ENCODE results near the gene AKAP13.
"Not testable (repeated sequence)": the region's sequence is repeated elsewhere in the genome, so short reads cannot be mapped to it uniquely, and the experiment has no call there.

Gene AKAP13

GRCh38 chr15:85785887-85786780, 405.7 kb downstream of the AKAP13 start:
- Histone ChIP-seq H3K36me3 (ENCODE audit: control insufficient read depth, insufficient read depth, low read length) (no peaks in the 10 kb centered on the region), H3K9ac (ENCODE audit: low read length) (no peak overlapping the region), H3K4me1 (ENCODE audit: control insufficient read depth, insufficient read depth, low read length) (peaks cover 9% of the 10 kb centered on the region), H3K27me3 (ENCODE audit: control insufficient read depth, insufficient read depth, low read length) (no peaks in the 10 kb centered on the region), H3K4me3 (ENCODE audit: low read length) (no peak overlapping the region), H3K27ac (ENCODE audit: low read depth, low read length) (no peak overlapping the region)

- no peak overlapping the region for H3K9ac ChIP-seq (ENCODE audit: low read length)
- H3K36me3 ChIP-seq (ENCODE audit: control insufficient read depth, insufficient read depth, low read length) = no peaks in the 10 kb centered on the region
- H3K27ac ChIP-seq (ENCODE audit: low read depth, low read length) = no peak overlapping the region
- H3K27me3 ChIP-seq (ENCODE audit: control insufficient read depth, insufficient read depth, low read length) = no peaks in the 10 kb centered on the region
- H3K4me3 ChIP-seq (ENCODE audit: low read length) = no peak overlapping the region
- H3K4me1 ChIP-seq (ENCODE audit: control insufficient read depth, insufficient read depth, low read length) = peaks cover 9% of the 10 kb centered on the region
Measured at GRCh38 chr15:85786781-85787114, 406.3 kb downstream of the AKAP13 start.

- H3K27me3 ChIP-seq (ENCODE audit: control insufficient read depth, insufficient read depth, low read length) = no peaks in the 10 kb centered on the region
- H3K4me1 ChIP-seq (ENCODE audit: control insufficient read depth, insufficient read depth, low read length) = peaks cover 12% of the 10 kb centered on the region
- H3K4me3 ChIP-seq (ENCODE audit: low read length) = no peak overlapping the region
- H3K36me3 ChIP-seq (ENCODE audit: control insufficient read depth, insufficient read depth, low read length) = no peaks in the 10 kb centered on the region
- no peak overlapping the region for H3K9ac ChIP-seq (ENCODE audit: low read length)
- H3K27ac ChIP-seq (ENCODE audit: low read depth, low read length) = no peak overlapping the region
Measured at GRCh38 chr15:85788771-85789495, 408.5 kb downstream of the AKAP13 start.

- H3K27me3 ChIP-seq (ENCODE audit: control insufficient read depth, insufficient read depth, low read length) = no peaks in the 10 kb centered on the region
- no peak overlapping the region for H3K9ac ChIP-seq (ENCODE audit: low read length)
- H3K4me3 ChIP-seq (ENCODE audit: low read length) = no peak overlapping the region
- H3K36me3 ChIP-seq (ENCODE audit: control insufficient read depth, insufficient read depth, low read length) = no peaks in the 10 kb centered on the region
- H3K27ac ChIP-seq (ENCODE audit: low read depth, low read length) = no peak overlapping the region
- peaks cover 12% of the 10 kb centered on the region for H3K4me1 ChIP-seq (ENCODE audit: control insufficient read depth, insufficient read depth, low read length)
Measured at GRCh38 chr15:85789496-85789875, 409.1 kb downstream of the AKAP13 start.

GRCh38 chr15:85792102-85792731, 411.8 kb downstream of the AKAP13 start:
- Histone ChIP-seq H3K4me3 (ENCODE audit: low read length) (no peak overlapping the region), H3K4me1 (ENCODE audit: control insufficient read depth, insufficient read depth, low read length) (peaks cover 3% of the 10 kb centered on the region), H3K36me3 (ENCODE audit: control insufficient read depth, insufficient read depth, low read length) (no peaks in the 10 kb centered on the region), H3K27ac (ENCODE audit: low read depth, low read length) (no peak overlapping the region), H3K9ac (ENCODE audit: low read length) (no peak overlapping the region), H3K27me3 (ENCODE audit: control insufficient read depth, insufficient read depth, low read length) (no peaks in the 10 kb centered on the region)

- no peaks in the 10 kb centered on the region for H3K27me3 ChIP-seq (ENCODE audit: control insufficient read depth, insufficient read depth, low read length)
- H3K4me1 ChIP-seq (ENCODE audit: control insufficient read depth, insufficient read depth, low read length) = peaks cover 3% of the 10 kb centered on the region
- no peaks in the 10 kb centered on the region for H3K36me3 ChIP-seq (ENCODE audit: control insufficient read depth, insufficient read depth, low read length)
- no peak overlapping the region for H3K27ac ChIP-seq (ENCODE audit: low read depth, low read length)
- peak overlapping the region; percentile 79 for H3K4me3 ChIP-seq (ENCODE audit: low read length)
- no peak overlapping the region for H3K9ac ChIP-seq (ENCODE audit: low read length)
Measured at GRCh38 chr15:85792912-85793590, 412.6 kb downstream of the AKAP13 start.

- Histone ChIP-seq H3K27me3 (ENCODE audit: control insufficient read depth, insufficient read depth, low read length) (no peaks in the 10 kb centered on the region), H3K4me3 (ENCODE audit: low read length) (peak overlapping the region; percentile 79), H3K4me1 (ENCODE audit: control insufficient read depth, insufficient read depth, low read length) (peaks cover 3% of the 10 kb centered on the region), H3K36me3 (ENCODE audit: control insufficient read depth, insufficient read depth, low read length) (no peaks in the 10 kb centered on the region), H3K27ac (ENCODE audit: low read depth, low read length) (peak overlapping the region; percentile 90), H3K9ac (ENCODE audit: low read length) (peak overlapping the region; percentile 32)
Measured at GRCh38 chr15:85793641-85794597, 413.5 kb downstream of the AKAP13 start.

- H3K4me1 ChIP-seq (ENCODE audit: control insufficient read depth, insufficient read depth, low read length) = peaks cover 3% of the 10 kb centered on the region
- peak within 1 kb of the TSS; percentile 32 for H3K9ac ChIP-seq (ENCODE audit: low read length)
- peak within 1 kb of the TSS; percentile 90 for H3K27ac ChIP-seq (ENCODE audit: low read depth, low read length)
- H3K27me3 ChIP-seq (ENCODE audit: control insufficient read depth, insufficient read depth, low read length) = no peaks in the 10 kb centered on the region
- peak within 1 kb of the TSS; percentile 79 for H3K4me3 ChIP-seq (ENCODE audit: low read length)
- no peaks in the 10 kb centered on the region for H3K36me3 ChIP-seq (ENCODE audit: control insufficient read depth, insufficient read depth, low read length)
Measured at GRCh38 chr15:85794598-85795336, 414.4 kb downstream of the AKAP13 start, which contains the start of gene KLHL25. Gene KLHL25, minus strand, starts transcription at chr15:85794925. Its CDS starts 25,115 bp downstream, at chr15:85769810.

GRCh38 chr15:85795337-85796305, 415.2 kb downstream of the AKAP13 start:
- Histone ChIP-seq H3K4me3 (ENCODE audit: low read length) (peak overlapping the region; percentile 56), H3K27ac (ENCODE audit: low read depth, low read length) (no peak overlapping the region), H3K36me3 (ENCODE audit: control insufficient read depth, insufficient read depth, low read length) (no peaks in the 10 kb centered on the region), H3K9ac (ENCODE audit: low read length) (no peak overlapping the region), H3K27me3 (ENCODE audit: control insufficient read depth, insufficient read depth, low read length) (no peaks in the 10 kb centered on the region), H3K4me1 (ENCODE audit: control insufficient read depth, insufficient read depth, low read length) (peaks cover 3% of the 10 kb centered on the region)

GRCh38 chr15:85796371-85796770, 416.0 kb downstream of the AKAP13 start:
- H3K4me3 ChIP-seq (ENCODE audit: low read length); H3K4me1 ChIP-seq (ENCODE audit: control insufficient read depth, insufficient read depth, low read length); H3K27ac ChIP-seq (ENCODE audit: low read depth, low read length); H3K27me3 ChIP-seq (ENCODE audit: control insufficient read depth, insufficient read depth, low read length); H3K36me3 ChIP-seq (ENCODE audit: control insufficient read depth, insufficient read depth, low read length); H3K9ac ChIP-seq (ENCODE audit: low read length): not testable (repeated sequence)

Data from rectal smooth muscle tissue (tissue), 1 donor.